NCI-H446 (cell line): ENCODE measurements around the gene SORBS1.
A peak's percentile ranks its signal among the peaks of the same experiment; 100 is the strongest.
"Not testable (repeated sequence)": the region's sequence is repeated elsewhere in the genome, so short reads cannot be mapped to it uniquely, and the experiment has no call there.

Experiments used
- DNase-seq, 2 experiments: peaks; one replicate each; lab custom pipeline; 2025; lab: John Stamatoyannopoulos, UW

SORBS1 gene

DNA sequence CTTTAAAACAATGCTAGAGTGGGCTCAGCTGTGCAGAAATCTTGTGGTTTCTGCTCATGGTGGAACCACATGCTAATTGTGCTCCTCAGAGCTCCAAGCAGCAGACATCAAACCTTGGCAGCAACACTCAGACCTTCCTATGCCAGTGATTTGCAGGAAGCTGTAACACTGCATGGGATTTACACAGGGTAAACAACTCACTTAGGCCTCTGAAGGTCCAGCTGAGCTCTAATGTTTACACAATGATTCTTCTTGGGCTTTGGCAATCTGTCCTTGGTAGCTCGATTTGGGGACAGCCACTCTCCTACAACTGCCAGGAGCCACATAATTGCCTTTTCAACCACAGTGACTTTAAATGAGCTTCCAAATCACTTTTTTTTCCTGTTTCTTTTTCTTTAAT is 172.6 kb downstream of the SORBS1 start:
- peak in 1 of 2 experiments; percentile 25 for DNase-seq

DNA sequence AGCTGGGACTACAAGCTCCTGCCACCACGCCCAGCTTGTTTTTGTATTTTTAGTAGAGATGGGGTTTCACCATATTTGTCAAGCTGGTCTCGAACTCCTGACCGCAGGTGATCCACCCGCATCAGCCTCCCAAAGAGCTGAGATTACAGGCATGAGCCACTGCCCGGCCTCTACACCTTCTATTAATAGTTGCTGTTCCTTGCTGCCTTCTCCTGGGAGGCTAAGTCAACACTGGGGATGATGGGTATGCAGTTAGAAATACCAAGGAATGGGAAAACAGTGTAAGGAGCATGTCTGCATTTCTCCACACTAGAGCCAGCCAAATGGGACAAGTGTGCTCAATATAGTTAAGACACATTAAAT is 173.1 kb downstream of the SORBS1 start:
- no peak for DNase-seq

DNA sequence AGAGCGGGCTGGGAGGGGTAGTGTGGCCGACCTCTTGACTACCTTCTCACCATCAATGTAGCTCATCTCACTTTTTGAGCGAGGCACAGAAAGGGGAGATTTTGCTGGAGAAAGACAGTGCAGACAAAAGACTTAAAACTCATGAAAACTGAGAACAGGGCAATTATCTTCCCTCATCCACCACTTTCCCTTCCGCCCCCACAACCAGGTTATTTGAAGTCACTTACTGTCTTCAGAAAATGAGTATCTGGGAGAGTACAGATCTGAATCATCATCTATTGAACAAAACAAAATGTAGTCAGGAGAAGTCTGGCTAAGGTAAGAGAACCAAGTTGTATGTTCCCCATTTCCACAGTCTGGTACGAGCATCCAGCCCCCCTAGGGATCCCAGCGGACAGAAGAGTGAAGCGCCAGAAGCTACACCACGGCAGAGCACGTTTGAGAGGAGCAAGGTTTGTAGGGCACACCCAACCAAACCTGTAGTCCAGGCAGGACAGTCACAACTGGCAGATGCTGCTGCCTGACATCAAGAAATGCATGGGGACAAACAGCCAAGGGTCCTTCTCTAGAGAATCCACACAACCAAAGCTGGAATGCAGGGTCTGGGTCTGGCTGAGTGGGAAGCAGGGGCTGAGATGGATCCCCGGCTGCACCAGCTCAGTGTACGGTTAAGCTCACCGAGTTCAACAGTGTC is 177.0 kb downstream of the SORBS1 start:
- DNase-seq: no peak

DNA sequence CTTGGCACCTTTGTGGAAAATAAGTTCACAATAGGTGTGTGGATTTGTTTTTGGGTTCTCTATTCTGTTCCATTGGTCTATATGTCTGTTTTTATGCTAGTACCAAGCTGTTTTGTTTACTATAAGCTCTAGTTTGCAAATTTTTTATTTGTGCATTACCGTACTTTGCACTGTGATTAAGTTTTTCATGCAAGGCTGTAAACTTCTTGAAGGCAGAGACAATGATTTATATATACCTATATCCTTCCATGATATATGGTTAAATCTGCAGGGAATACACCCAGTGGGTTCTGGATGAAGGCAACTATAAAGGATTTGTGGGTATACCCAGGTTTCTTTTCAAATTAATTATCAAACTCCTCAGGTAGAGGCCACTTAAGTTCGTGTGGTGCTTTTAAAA is 178.6 kb downstream of the SORBS1 start:
- no peak for DNase-seq

DNA sequence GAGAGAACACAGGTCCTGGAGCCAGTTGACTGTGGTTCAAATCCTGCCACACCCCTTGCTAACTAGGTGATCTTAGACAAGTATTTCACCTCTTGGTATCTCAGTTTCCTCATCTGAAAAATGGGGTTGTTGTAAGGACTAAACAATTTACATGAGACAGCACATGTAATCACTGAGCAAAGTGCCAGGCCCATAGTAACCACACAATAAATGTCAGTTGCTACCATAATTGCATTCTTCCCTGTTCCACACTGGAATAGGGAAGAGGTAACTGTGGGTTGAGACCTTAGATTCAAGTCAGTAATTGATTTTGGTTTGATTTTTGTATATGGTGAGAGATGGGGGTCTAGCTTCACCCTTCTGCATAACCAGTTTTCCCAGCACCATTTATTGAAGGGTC is 179.0 kb downstream of the SORBS1 start:
- DNase-seq: no peak

DNA sequence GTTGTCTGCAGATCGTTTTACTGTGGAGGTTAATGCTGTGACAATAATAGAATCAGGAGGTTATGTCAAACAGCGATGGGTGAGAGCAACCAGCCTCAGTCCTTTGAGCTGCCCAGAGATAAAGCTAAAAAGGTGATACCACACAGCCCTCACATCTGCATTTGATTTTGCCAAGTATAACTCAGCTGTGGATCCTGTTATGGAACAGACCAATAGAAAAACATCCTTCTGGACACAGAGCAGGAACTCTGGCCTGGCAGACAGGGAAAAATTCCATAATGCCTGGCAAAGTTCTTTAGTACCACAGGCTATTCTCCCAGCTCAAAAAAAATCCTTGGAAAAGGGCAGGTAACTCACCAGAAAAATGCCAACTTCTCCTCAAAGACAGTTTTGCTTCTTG is 183.2 kb downstream of the SORBS1 start:
- no peak for DNase-seq

DNA sequence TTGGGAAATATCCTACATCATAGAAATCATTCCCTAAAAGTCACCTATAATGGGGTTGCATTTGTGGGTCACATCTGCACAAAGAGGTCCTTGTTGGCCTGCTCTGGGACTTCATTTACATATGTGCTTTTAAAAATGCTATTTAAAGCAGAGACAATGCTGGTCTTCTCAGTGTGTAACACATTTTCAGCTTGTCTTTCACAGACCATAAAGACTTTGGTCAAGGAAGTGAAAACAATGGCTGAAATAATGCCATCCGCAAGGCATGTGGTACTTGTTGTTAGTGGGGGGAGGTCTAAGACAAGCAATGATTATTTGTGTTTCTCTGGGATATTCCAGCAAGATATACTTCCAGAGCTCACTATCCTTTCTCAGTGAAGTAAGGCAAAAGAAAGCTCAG is 185.8 kb downstream of the SORBS1 start:
- DNase-seq: no peak

DNA sequence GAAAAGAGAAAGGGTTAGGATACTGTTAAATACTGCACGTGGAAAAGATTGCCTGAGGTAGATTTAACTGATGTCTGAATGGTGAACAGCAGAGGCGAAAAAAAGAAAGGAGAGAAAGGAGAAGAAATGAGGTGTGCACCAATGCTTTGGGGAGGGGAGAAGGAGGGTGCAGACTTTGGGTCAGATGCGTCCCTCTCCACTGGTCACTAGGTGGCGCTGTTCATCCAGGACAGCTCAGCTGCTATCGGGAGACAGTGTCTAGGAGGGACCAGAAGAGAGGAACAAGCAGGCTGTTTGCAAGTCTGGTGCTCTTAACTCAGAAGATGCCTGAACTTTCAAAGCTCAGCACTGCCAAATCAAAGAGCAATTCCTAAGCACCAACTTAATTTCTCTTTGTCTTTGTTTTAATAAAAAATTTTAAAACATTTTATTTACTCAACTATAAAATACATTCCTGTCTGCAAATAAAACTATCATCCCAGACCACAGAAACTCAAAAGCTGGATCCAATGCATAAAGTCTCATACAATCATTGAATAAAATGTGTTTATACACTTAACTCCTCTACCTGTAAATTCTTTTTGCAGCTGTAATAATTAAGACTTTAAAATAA is 186.5 kb downstream of the SORBS1 start:
- DNase-seq: peak; percentile 56 to 73

DNA sequence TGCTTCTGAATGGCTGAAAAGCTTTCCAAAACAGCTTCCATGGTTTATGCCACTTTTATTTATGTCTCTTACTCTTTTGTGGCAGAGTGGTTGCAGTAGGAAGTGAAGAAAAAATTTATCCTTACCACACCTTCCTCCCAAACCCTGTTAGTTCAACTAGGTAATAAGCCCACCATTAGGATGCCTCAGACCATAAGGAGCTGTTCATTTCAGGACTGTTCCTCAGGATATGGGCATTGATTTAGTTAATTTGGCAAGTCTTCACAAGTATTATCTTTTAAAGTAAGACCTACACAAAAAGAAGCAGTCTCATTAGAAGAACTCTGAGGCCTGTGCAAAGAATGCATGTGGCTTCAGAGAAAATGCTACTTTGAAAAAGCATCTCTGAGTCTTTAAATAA is 187.5 kb downstream of the SORBS1 start:
- DNase-seq: no peak

DNA sequence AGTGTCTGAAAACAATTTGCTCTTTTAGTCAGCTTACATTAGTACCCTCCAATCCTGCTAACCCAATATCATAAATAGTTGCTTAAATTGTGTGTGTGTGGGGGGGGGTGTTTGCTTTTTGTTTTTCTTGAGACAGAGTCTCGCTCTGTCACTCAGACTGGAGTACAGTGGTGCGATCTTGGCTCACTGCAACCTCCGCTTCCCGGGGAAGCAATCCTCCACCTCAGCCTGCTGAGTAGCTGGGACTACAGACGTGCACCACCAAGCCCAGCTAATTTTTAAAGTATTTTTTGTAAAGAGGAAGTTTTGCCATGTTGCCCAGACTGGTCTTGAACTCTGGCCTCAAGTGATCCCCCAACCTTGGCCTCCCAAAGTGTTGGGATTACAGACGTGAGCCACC is 196.8 kb downstream of the SORBS1 start:
- DNase-seq: no peak

DNA sequence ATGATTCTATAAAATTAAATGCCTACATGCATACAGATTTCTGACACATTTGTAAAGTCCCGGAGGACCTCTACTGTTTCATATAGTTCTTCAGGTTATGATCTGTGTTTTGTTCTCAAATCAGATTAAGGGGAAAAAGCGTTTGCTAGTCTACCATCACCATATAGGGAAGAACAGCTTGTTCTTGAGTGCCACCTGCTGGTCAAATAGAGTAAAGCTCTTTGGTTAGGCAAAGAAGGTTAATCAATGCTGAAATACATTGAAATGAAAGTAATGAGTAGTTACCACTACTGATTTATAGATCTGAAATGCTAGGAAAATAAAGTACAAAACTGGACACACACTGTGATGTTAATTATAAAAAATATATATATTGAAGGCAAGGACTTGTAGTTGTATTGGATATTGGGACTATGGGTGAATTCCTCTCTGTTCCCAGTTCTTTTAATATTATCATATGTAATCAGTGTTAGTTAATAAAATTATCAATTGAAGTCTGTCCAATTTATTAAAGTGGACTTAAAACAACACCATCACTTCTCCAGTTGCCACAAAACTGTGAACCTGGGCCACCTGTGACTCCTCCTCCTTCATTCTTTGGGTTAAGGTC is 197.8 kb downstream of the SORBS1 start:
- peak; percentile 11 to 66 for DNase-seq

DNA sequence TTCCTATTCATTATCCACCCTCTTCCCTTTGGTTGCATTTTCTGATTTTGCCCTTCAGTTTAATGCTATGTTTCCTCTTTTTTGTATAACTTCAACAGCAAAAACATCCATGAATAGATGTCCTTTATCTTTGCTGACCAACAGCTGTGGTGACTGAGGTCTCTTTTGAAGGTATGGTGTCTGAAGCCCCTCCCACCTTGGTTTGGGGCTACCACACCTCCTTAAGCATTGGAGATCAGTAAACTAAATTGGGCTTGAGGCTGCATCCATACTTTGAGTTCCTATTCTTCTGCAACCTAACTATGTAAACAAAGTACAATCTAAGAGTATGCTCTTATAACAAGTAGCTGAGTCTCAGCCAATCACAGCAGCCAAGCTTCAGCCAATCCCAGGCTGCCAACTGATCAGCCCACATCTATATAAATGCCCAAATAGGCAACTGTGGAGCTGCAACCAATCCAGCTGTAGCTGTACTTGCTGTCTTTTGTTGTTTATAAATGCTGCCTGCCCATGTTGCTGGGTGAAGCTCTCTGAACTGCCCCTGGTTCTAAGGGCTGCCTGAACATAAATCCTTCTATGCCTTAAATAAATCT is 201.0 kb downstream of the SORBS1 start:
- DNase-seq: peak in 1 of 2 experiments; percentile 3

DNA sequence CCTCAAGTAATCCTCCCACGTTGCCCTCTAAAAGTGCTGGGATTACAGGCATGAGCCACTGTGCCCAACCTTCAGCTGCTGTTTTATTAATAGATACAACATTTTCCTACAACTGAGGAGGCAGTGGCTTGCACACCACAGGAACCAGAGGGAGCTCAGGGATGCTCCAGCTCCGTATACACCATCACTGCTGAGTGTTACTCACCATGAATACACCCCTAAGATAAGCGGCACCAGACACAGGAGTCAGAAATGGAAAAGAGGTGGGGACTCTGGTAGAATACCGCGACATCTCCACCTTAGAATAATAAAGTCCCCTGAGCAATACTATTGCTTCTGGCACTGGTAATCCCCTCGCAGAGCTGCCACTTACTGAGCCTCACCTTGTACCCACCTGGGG is 201.7 kb downstream of the SORBS1 start:
- DNase-seq: no peak

DNA sequence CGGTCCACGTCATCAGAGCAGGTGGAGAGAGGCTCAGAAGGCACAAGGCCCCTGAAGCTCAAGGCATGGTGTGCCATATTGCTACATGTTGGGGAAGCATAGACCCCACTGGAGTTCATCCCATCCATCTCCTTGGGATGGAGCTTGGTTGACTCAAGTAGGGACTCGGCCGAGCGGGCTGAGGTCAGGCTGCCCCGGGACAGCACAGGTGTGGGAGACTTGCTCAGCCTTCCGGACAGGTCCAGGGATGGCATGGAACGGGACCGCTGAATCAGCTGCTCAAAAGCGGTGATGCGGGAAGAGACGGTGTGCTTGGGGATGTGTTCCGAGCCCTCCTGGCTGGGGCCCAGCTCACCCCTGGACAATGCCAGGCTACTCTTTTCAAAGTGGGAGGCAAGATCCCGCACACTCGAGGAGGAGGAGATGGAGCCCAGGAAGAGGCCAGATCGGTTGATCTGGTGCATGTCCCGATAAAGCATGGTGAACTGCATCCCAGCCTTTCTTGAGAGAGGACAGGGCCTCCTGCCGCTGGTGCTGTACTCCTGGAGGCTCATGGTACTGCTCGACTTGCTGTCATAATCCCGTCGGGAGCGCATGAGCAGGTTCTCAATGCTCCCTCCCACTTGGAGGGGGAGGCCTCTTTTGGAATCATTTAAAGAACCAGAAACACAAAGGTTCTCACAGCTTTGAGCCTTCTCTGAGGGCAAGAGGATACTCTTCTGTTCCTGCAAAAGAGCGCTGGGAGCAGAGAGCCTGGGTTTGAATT is 204.8 kb downstream of the SORBS1 start:
- DNase-seq: no peak

DNA sequence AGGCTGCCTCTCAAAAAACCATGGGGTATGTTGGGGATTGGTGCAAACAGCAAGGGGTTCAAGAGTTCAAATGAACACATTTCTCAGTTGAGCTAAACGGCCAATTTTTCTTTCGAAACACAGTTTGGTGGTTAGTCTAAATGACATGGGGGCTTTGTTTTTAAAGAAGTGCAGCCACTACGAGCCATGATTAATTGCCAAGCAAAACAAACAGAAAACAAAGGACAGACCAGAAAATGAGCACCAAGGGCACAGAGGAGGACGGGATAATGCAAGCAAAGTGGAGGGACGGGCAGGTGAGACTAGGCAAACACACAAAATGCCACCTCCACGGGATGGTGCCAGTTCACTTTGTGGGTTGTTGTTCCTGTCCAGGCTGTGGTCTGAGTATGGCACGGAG is 205.9 kb downstream of the SORBS1 start:
- no peak for DNase-seq

DNA sequence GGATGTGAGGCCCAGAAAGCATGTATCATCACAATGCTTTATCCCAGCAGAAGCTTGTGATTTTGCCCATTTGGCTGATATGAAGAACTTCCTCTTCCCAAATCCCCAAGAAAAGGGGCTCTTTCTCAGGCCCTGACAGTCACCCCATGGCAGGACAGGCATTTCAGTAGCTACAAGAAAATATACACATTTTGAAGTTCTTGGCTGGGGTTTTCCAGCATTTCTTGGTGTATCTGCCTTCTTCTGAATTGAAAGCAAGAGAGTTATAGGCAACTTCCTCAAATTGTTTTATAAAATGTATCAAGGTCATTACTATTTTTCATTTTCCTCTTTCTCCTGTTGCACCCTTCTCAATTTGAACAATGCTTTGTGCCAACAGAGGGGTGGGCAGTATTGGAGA is 207.1 kb downstream of the SORBS1 start:
- DNase-seq: no peak

DNA sequence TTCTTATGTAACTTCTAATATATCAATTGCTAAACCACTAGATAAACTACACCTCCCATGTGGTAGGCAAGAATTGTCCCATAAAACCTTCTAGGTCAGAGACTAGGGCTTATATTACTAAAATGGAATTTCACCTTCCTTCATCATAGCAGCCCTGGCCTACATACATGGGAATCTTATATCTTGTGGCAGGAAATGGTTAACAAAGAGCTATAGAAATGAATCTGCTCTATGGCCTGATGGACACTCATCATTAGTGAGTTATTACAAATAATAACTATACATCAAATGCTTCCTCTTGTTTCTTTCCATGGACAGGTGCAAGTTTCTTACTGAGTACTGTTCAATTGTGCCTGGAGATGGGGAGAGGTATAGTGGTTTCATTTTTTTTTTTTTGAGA is 208.0 kb downstream of the SORBS1 start:
- no peak for DNase-seq

DNA sequence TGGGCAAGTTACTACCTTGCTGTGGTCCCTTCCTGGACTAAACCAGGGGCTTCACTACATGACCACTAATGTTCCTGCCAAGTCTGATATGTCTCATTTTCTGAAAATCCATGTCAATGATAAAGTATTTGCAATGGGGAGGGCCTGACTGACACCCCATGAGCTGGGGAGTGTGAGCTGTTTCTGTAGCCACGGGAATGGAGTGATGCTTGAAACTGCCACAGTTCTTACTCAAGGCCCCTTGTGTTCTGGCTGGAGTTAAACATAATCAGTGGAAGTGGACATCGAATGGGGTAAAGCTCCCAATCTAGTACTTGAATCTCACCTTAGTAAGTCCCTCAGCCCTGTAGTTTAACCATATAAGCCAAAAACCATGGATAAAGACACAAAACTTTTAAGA is 208.5 kb downstream of the SORBS1 start:
- no peak for DNase-seq

DNA sequence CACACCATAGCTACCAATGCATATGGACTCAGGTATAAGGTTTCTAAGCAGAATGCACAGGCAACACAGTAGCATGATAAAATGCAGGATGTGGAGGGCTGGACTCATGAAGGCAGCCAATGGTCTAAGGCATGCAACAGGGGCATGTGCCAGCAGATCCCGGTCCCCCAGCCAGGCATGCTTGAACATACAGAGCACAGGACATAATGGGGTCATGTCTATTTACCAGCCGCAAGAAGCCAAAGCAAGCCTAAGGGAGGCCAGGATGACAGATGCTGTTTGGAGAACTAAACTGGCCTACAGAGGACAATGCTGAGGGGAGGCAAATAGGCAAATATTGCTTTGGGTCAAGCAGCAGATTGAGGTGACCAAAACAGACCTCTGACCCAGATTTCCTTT is 210.3 kb downstream of the SORBS1 start:
- DNase-seq: no peak

DNA sequence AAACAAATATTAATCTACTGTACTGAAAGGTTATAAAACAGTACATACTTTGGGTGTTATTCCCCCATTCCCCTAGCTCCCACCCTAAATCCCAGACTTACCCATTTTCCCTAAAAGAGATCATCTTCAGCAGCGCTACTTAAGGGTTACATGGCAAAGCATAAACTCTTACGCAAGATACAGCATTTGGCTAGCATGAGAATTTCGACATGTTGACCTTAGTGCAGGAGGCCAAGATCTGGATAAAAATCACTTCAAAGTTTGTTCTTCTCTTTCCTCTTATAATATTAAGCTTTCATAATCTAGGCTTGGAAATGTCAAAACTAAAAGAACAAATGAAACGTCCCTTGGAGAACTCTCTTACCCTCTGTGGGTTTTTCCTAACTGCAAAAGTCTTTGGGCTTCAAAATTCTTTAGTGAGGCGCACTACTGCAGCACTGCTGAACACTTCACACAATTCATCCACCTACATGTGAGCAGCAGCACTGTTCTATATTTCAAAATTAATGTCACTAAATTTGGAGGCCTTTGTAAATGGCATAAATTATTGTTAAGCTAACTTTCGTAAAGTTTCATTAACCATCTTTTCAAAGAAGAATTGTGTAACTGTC is 210.8 kb downstream of the SORBS1 start:
- DNase-seq: no peak

DNA sequence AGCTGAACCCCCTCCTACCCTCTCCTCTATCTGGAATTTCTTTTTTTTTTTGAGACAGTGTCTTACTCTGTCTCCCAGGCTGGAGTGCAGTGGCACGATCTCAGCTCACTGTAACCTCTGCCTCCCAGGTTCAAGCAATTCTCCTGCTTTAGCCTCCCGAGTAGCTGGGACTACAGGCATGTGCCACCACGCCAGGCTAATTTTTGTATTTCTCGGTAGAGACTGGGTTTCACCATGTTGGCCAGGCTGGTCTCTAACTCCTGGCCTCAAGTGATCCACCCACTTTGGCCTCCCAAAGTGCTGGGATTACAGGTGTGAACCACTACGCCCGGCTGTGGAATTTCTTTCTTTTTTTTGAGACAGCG is 213.8 kb downstream of the SORBS1 start:
- not testable (repeated sequence) for DNase-seq

DNA sequence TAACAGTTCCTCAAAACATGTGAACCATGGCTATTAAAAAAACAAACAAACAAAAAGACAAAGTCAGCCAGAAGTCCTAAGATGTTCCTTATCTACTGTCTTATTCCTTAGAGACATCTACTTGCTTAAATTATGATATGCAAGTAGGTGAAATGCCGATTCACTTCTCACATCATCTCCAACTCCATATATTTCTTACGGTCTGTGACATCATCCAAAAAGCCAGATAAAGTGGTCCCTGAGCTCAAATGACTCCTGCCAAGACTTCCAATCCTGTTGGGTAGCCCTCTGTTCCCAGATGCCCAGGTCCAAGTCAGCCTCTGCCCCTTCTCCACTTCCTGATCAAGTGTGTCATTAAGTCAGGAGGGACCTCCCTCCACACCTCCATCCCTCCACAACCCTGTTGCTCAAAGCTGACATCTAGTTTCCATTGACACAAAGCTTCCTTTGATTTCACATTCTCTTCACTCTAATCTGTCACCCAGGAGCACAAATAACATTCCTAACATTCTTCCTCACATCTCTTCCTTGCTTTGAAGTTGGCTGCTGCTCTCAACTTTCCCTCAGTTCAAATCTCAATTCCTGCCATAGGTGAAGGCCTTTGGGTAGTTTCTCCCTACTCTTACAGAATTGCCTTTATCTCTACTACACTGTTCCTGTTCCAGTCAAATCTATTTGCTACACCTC is 214.3 kb downstream of the SORBS1 start:
- DNase-seq: no peak
